H1 (cell line): Measurements from ENCODE around the gene ROR1. TPM values are rescaled to one million over a fixed set of nuclear protein-coding genes. Genes with fewer than 3 reads are reported as not detected.

Source experiments
- CTCF ChIA-PET: fragments of 300-600 bp; sonication (Branson Sonifier 250); formaldehyde crosslinking; loops from one replicate; lab custom pipeline; 2021; ENCODE audit not compliant: partially characterized antibody; lab: Charles Lee
- POLR2A ChIA-PET: fragments of 300-600 bp; sonication (Branson Sonifier 250); formaldehyde crosslinking; loops from one replicate; lab custom pipeline; 2021; ENCODE audit warnings: inconsistent platforms; ENCODE audit not compliant: partially characterized antibody; lab: Charles Lee
- DNase-seq, 2 experiments: peaks; one replicate each; pipeline versions ENCODE4 v3.0.0 to v3.0.0-alpha.2; 2010 to 2022; ENCODE audit warnings: low spot score in 2 of 2, low read depth in 1 of 2, mixed read lengths in 1 of 2
- FAIRE-seq: peaks from 2 replicates; lab custom pipeline; 2011; peaks lifted over from hg19 to GRCh38; lab: Jason Lieb, UNC
- H2AFZ ChIP-seq: 2 replicates; pipeline ENCODE4 v1.8.1; 2012; ENCODE audit warnings: low read length, inconsistent platforms
- H2AK5ac ChIP-seq: 2 replicates; pipeline ENCODE4 v1.6.1; 2013; ENCODE audit warnings: low read depth, low read length
- H2BK120ac ChIP-seq: replicated peaks from 2 replicates; pipeline ENCODE3; 2013; ENCODE audit warnings: low read depth, low read length, inconsistent platforms
- H2BK12ac ChIP-seq: 2 replicates; pipeline ENCODE4 v1.6.1; 2013; ENCODE audit warnings: low read depth, low read length
- H2BK15ac ChIP-seq: 2 replicates; pipeline ENCODE4 v1.6.1; 2013; ENCODE audit warnings: low read length
- H2BK20ac ChIP-seq: 2 replicates; pipeline ENCODE4 v1.6.1; 2013; ENCODE audit warnings: low read length
- H2BK5ac ChIP-seq: 2 replicates; pipeline ENCODE4 v1.6.1; 2013; ENCODE audit warnings: low read depth, low read length
- H3K14ac ChIP-seq: 2 replicates; pipeline ENCODE4 v1.6.1; 2013; ENCODE audit warnings: inconsistent platforms; ENCODE audit not compliant: insufficient read length
- H3K18ac ChIP-seq: 2 replicates; pipeline ENCODE4 v1.6.1; 2013; ENCODE audit warnings: low read length; ENCODE audit errors: extremely low read depth
- H3K23ac ChIP-seq: 2 replicates; pipeline ENCODE4 v1.6.1; 2013; ENCODE audit warnings: inconsistent platforms; ENCODE audit not compliant: insufficient read length
- H3K23me2 ChIP-seq: 2 replicates; pipeline ENCODE4 v1.6.1; 2013; ENCODE audit warnings: low read depth, low read length
- H3K27ac ChIP-seq: 2 replicates; pipeline ENCODE4 v1.6.1; 2011; ENCODE audit warnings: low read depth, low read length, inconsistent platforms
- H3K27me3 ChIP-seq, 4 experiments: replicated peaks in 1 of 4; 1 replicate in 1 of 4; 2 replicates in 3 of 4; pipeline versions ENCODE4 v1.6.1 to v1.8.1; 2011 to 2013; ENCODE audit warnings: low read length in 3 of 4, mild to moderate bottlenecking in 3 of 4, inconsistent platforms in 2 of 4, mixed read lengths in 2 of 4, moderate library complexity in 1 of 4; ENCODE audit not compliant: control insufficient read depth in 3 of 4, insufficient read depth in 3 of 4; ENCODE audit errors: extremely low read depth in 1 of 4
- H3K36me3 ChIP-seq, 4 experiments: 2 replicates each; pipeline versions ENCODE4 v1.6.1 to v1.8.1; 2011 to 2013; ENCODE audit warnings: mild to moderate bottlenecking in 4 of 4, low read length in 3 of 4, moderate library complexity in 2 of 4, control low read depth in 1 of 4, inconsistent platforms in 1 of 4; ENCODE audit not compliant: insufficient read depth in 4 of 4, control insufficient read depth in 2 of 4
- H3K4ac ChIP-seq: replicated peaks from 2 replicates; pipeline ENCODE3; 2013; ENCODE audit warnings: low read length, low read depth, mixed read lengths, inconsistent platforms; ENCODE audit not compliant: insufficient read length
- H3K4me1 ChIP-seq, 4 experiments: replicated peaks in 1 of 4; 1 replicate in 1 of 4; 2 replicates in 3 of 4; pipeline versions ENCODE4 v1.6.1 to v1.8.1; 2011 to 2013; ENCODE audit warnings: low read length in 3 of 4, inconsistent platforms in 2 of 4, mixed read lengths in 1 of 4; ENCODE audit not compliant: insufficient read depth in 4 of 4, control insufficient read depth in 3 of 4
- H3K4me2 ChIP-seq, 2 experiments: 2 replicates each; pipeline versions ENCODE4 v1.6.1 to v1.8.1; 2011 to 2013; ENCODE audit warnings: low read depth in 2 of 2, low read length in 2 of 2, control low read depth in 1 of 2, inconsistent platforms in 1 of 2, mild to moderate bottlenecking in 1 of 2; ENCODE audit not compliant: insufficient read depth in 1 of 2
- H3K4me3 ChIP-seq, 4 experiments: fragments of 200-600, 300-600 bp in 1 of 4; sonication (generic), shearing (Covaris generic), sonication (Bioruptor Twin) in 1 of 4; 2 replicates each; pipeline versions ENCODE4 v1.5.1 to v1.8.1; 2011 to 2016; ENCODE audit warnings: low read length in 4 of 4, low read depth in 3 of 4, control low read depth in 2 of 4, inconsistent platforms in 2 of 4, mild to moderate bottlenecking in 2 of 4, mixed read lengths in 1 of 4, moderate library complexity in 1 of 4; ENCODE audit not compliant: insufficient read depth in 2 of 4; ENCODE audit errors: extremely low read depth in 1 of 4
- H3K56ac ChIP-seq: replicated peaks from 2 replicates; pipeline ENCODE3; 2013; ENCODE audit warnings: low read depth, mild to moderate bottlenecking, mixed read lengths, low read length, inconsistent platforms; ENCODE audit not compliant: insufficient read length
- H3K79me1 ChIP-seq: 2 replicates; pipeline ENCODE4 v1.6.1; 2013; ENCODE audit warnings: low read depth, low read length, control low read depth
- H3K79me2 ChIP-seq, 2 experiments: 2 replicates each; pipeline versions ENCODE4 v1.6.1 to v1.8.1; 2012 to 2013; ENCODE audit warnings: low read length in 2 of 2, mild to moderate bottlenecking in 2 of 2, inconsistent platforms in 1 of 2; ENCODE audit not compliant: insufficient read depth in 2 of 2, control insufficient read depth in 1 of 2
- H3K9ac ChIP-seq, 4 experiments: replicated peaks in 1 of 4; 1 replicate in 1 of 4; 2 replicates in 3 of 4; pipeline versions ENCODE4 v1.6.1 to v1.8.1; 2011 to 2013; ENCODE audit warnings: low read depth in 3 of 4, low read length in 3 of 4, control low read depth in 2 of 4, mild to moderate bottlenecking in 2 of 4, moderate library complexity in 2 of 4, inconsistent platforms in 1 of 4; ENCODE audit errors: extremely low read depth in 1 of 4
- H3K9me3 ChIP-seq, 2 experiments: 2 replicates each; pipeline versions ENCODE4 v1.6.1 to v1.8.1; 2012 to 2013; ENCODE audit warnings: mild to moderate bottlenecking in 2 of 2, moderate library complexity in 2 of 2, control low read depth in 1 of 2, inconsistent platforms in 1 of 2, low read depth in 1 of 2, low read length in 1 of 2, mixed read lengths in 1 of 2; ENCODE audit not compliant: insufficient read depth in 2 of 2
- H4K20me1 ChIP-seq, 2 experiments: replicated peaks in 1 of 2; 2 replicates each; pipeline versions ENCODE3 to v1.8.1; 2011 to 2013; ENCODE audit warnings: inconsistent platforms in 2 of 2, low read length in 2 of 2, mild to moderate bottlenecking in 1 of 2; ENCODE audit not compliant: insufficient read depth in 2 of 2, control insufficient read depth in 1 of 2
- H4K5ac ChIP-seq: 2 replicates; pipeline ENCODE4 v1.6.1; 2013; ENCODE audit warnings: low read length, low read depth, mixed read lengths, inconsistent platforms; ENCODE audit not compliant: insufficient read length
- H4K8ac ChIP-seq: 2 replicates; pipeline ENCODE4 v1.8.0; 2013; ENCODE audit warnings: mild to moderate bottlenecking, moderate library complexity, low read length, inconsistent platforms; ENCODE audit not compliant: insufficient read depth; ENCODE audit errors: extremely low read depth
- H4K91ac ChIP-seq: replicated peaks from 2 replicates; pipeline ENCODE3; 2013; ENCODE audit warnings: low read length, mixed read lengths, inconsistent platforms; ENCODE audit not compliant: insufficient read length
- BACH1 ChIP-seq: IDR thresholded peaks from 2 replicates; pipeline ENCODE4 v1.6.1; 2012; ENCODE audit warnings: low read length, improper control_type of control experiment
- BCL11A ChIP-seq, 2 experiments: IDR thresholded peaks; one replicate each; pipeline ENCODE4 v1.6.1; 2011; ENCODE audit warnings: low read depth in 2 of 2, low read length in 2 of 2, mild to moderate bottlenecking in 2 of 2
- CBX5 ChIP-seq: fragments of 300-800, 300-1000 bp; sonication (generic); IDR thresholded peaks from 2 replicates; pipeline ENCODE4 v1.7.1; 2016; ENCODE audit warnings: antibody characterized with exemption, low read length, low read depth
- CHD2 ChIP-seq: IDR thresholded peaks from 2 replicates; pipeline ENCODE4 v1.6.1; 2012; ENCODE audit warnings: low read length, improper control_type of control experiment
- FOSL1 ChIP-seq: IDR thresholded peaks from 2 replicates; pipeline ENCODE4 v1.6.1; 2011; ENCODE audit warnings: mild to moderate bottlenecking, low read depth, low read length, moderate library complexity; ENCODE audit not compliant: insufficient read depth
- POU5F1 ChIP-seq: IDR thresholded peaks from 2 replicates; pipeline ENCODE4 v1.6.1; 2011; ENCODE audit warnings: low read depth, mild to moderate bottlenecking, low read length, moderate library complexity
- RNF2 ChIP-seq: fragments of 200-900, 300-1000 bp; sonication (generic); IDR thresholded peaks from 2 replicates; pipeline ENCODE4 v1.7.1; 2016; ENCODE audit warnings: borderline replicate concordance, low read depth, mild to moderate bottlenecking, antibody characterized with exemption, low read length; ENCODE audit not compliant: poor library complexity, severe bottlenecking; ENCODE audit errors: missing control alignments
- SAP30 ChIP-seq: fragments of 300-600 bp; sonication (generic); IDR thresholded peaks from 2 replicates; pipeline ENCODE4 v1.7.1; 2012; ENCODE audit warnings: low read length, moderate library complexity, mild to moderate bottlenecking, inconsistent platforms; ENCODE audit not compliant: insufficient read depth, insufficient replicate concordance
- TAF7 ChIP-seq: optimal IDR thresholded peaks from 2 replicates; pipeline ENCODE3; 2011; ENCODE audit warnings: low read depth, mild to moderate bottlenecking, inconsistent platforms, low read length, moderate library complexity, borderline replicate concordance
- TCF12 ChIP-seq: IDR thresholded peaks from 2 replicates; pipeline ENCODE4 v1.6.1; 2011; ENCODE audit warnings: low read depth, mild to moderate bottlenecking, low read length
- WGBS, 2 experiments: shearing (Covaris generic) in 1 of 2; methylation state at CpG; one replicate each; pipeline versions ENCODE4 v1.1.6 to v1.1.7; 2013 to 2015; ENCODE audit warnings: low lambda C conversion rate in 2 of 2, mixed read lengths in 2 of 2, inconsistent platforms in 1 of 2, low coverage in 1 of 2, missing lambda C conversion rate in 1 of 2; ENCODE audit not compliant: insufficient replicate concordance in 2 of 2, insufficient coverage in 1 of 2, insufficient read length in 1 of 2; ENCODE audit errors: extremely low coverage in 1 of 2, missing lambda C conversion rate in 1 of 2; 5-methylcytosine and 5-hydroxymethylcytosine counted together
- polyA plus RNA-seq, 7 experiments: library from polyadenylated mRNA; depleted of rRNA in 3 of 7; stranded (reverse) in 5 of 7; unstranded in 2 of 7; fragments of >200 nt in 5 of 7; fragments of 200-250 nt in 2 of 7; gene quantifications; 1 replicate in 5 of 7; 2 replicates in 1 of 7; 4 replicates in 1 of 7; pipeline versions ENCODE4 v1.2.1 to v1.2.3, GENCODE V29; 2011 to 2013; ENCODE audit warnings: missing spikeins in 2 of 7, mixed read lengths in 2 of 7
- total RNA-seq: library from RNA; stranded (reverse); fragmentation: NEBNext Ultra II Directional; extraction: Animal tissue kit (Norgen Biotek cat#: 25700); gene quantifications from 2 replicates; pipeline ENCODE4 v1.2.1, GENCODE V29; 2021
- TF ChIP-seq, protein P1 (sequence below): IDR thresholded peaks from 2 replicates; pipeline ENCODE4 v1.6.1; 2012; ENCODE audit warnings: inconsistent platforms
- TF ChIP-seq, protein P2 (sequence below): IDR thresholded peaks from 2 replicates; pipeline ENCODE4 v1.6.1; 2011; ENCODE audit warnings: low read length, improper control_type of control experiment

Gene ROR1
- total and polyA plus RNA-seq, 2 of the 8 experiments (the other 6 are each of a cell fraction or from before 2014, with no cell fraction given): 33.6 to 73.6 TPM

DNA sequence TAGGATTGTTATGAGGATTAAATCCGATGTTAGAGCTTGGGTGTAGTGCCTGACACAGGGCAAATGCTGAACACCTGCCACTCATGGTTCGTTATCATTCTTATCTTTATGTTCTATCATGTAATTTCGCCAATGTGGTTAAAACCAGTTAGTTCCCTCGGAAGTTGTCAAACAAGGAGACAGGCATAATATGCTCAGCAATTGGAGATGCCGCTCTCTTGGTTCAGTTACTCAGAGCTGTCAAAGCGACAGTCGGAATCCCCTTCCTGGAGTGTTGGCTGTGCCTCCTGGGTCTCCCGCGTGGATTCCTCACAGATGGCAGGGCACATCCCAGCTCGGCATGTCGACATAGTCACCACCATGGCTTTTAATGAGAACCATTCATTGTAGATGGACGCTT is 192.2 kb downstream of the ROR1 start:
- Histone ChIP-seq H3K27me3 (no peaks in the 10 kb centered on the region), H3K4me2 (no peak overlapping the region), H2BK15ac (no peak overlapping the region), H3K9ac (no peak overlapping the region), H3K56ac (no peak overlapping the region), H2BK120ac (no peak overlapping the region), H4K5ac (no peak overlapping the region), H2AFZ (no peak overlapping the region), H3K4me3 (no peak overlapping the region), H3K79me1 (peaks cover 7% of the 10 kb centered on the region; the same call in 1 of the 2 replicates), H4K8ac (no peak overlapping the region), H2BK12ac (no peak overlapping the region), H3K14ac (no peak overlapping the region), H3K4ac (no peak overlapping the region), H3K23ac (no peak overlapping the region), H3K27ac (no peak overlapping the region), H3K79me2 (peaks cover 5 to 83% of the 10 kb centered on the region in 2 experiments; a peak in 3 of 4 replicates), H2BK5ac (no peak overlapping the region), H4K91ac (no peak overlapping the region), H2AK5ac (no peak overlapping the region), H3K36me3 (no peaks in the 10 kb centered on the region), H3K4me1 (peaks cover 0 to 2% (median 0%) of the 10 kb centered on the region in 4 experiments; a peak in 1 of 7 replicates), H4K20me1 (peaks cover 7% of the 10 kb centered on the region in 2 experiments), H3K23me2 (peaks cover 3% of the 10 kb centered on the region; the same call in 1 of the 2 replicates), H2BK20ac (no peak overlapping the region), H3K9me3 (no peaks in the 10 kb centered on the region), H3K18ac (no peak overlapping the region)
- DNase-seq (no peak), FAIRE-seq (no peak)
- ChIA-PET CTCF (interaction anchor here (0.5 to 1.3 kb wide), 2 partner anchors 18 to 274 kb away, joined by 3 to 5 read pairs; no protein-coding TSS in a partner anchor), POLR2A (no interaction called here)
- 95% methylated on average over 12 of the region's 12 CpGs; no CpG with 5 or more reads in 1 of the 2 experiments for WGBS, 2 experiments
- no peak for TF ChIP-seq CBX5
- no peak for TF ChIP-seq BCL11A (IDR thresholded peaks at IDR 0.05; ENCODE audit: low read depth in 2 of 2, low read length in 2 of 2)
- no peak for TF ChIP-seq FOSL1
- TF ChIP-seq, protein P1, sequence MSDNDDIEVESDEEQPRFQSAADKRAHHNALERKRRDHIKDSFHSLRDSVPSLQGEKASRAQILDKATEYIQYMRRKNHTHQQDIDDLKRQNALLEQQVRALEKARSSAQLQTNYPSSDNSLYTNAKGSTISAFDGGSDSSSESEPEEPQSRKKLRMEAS: no peak
- no peak for TF ChIP-seq POU5F1
- no peak for TF ChIP-seq TCF12
- TF ChIP-seq, protein P2, sequence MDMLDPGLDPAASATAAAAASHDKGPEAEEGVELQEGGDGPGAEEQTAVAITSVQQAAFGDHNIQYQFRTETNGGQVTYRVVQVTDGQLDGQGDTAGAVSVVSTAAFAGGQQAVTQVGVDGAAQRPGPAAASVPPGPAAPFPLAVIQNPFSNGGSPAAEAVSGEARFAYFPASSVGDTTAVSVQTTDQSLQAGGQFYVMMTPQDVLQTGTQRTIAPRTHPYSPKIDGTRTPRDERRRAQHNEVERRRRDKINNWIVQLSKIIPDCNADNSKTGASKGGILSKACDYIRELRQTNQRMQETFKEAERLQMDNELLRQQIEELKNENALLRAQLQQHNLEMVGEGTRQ: no peak
- no peak for TF ChIP-seq SAP30
- no peak for TF ChIP-seq CHD2
- TF ChIP-seq RNF2: no peak
- no peak for TF ChIP-seq BACH1
- TF ChIP-seq TAF7: no peak
